H1 (cell line): ENCODE measurements around the gene LAMB1. TPM values are rescaled to one million over a fixed set of nuclear protein-coding genes. Genes with fewer than 3 reads are reported as not detected.

Experiments used
- CTCF ChIA-PET: fragments of 300-600 bp; sonication (Branson Sonifier 250); formaldehyde crosslinking; loops from one replicate; lab custom pipeline; 2021; ENCODE audit not compliant: partially characterized antibody; lab: Charles Lee
- POLR2A ChIA-PET: fragments of 300-600 bp; sonication (Branson Sonifier 250); formaldehyde crosslinking; loops from one replicate; lab custom pipeline; 2021; ENCODE audit warnings: inconsistent platforms; ENCODE audit not compliant: partially characterized antibody; lab: Charles Lee
- DNase-seq, 2 experiments: peaks; one replicate each; pipeline versions ENCODE4 v3.0.0 to v3.0.0-alpha.2; 2010 to 2022; ENCODE audit warnings: low spot score in 2 of 2, low read depth in 1 of 2, mixed read lengths in 1 of 2
- FAIRE-seq: peaks from 2 replicates; lab custom pipeline; 2011; peaks lifted over from hg19 to GRCh38; lab: Jason Lieb, UNC
- H2AFZ ChIP-seq: 2 replicates; pipeline ENCODE4 v1.8.1; 2012; ENCODE audit warnings: low read length, inconsistent platforms
- H2AK5ac ChIP-seq: 2 replicates; pipeline ENCODE4 v1.6.1; 2013; ENCODE audit warnings: low read depth, low read length
- H2BK120ac ChIP-seq: replicated peaks from 2 replicates; pipeline ENCODE3; 2013; ENCODE audit warnings: low read depth, low read length, inconsistent platforms
- H2BK12ac ChIP-seq: 2 replicates; pipeline ENCODE4 v1.6.1; 2013; ENCODE audit warnings: low read depth, low read length
- H2BK15ac ChIP-seq: 2 replicates; pipeline ENCODE4 v1.6.1; 2013; ENCODE audit warnings: low read length
- H2BK20ac ChIP-seq: 2 replicates; pipeline ENCODE4 v1.6.1; 2013; ENCODE audit warnings: low read length
- H2BK5ac ChIP-seq: 2 replicates; pipeline ENCODE4 v1.6.1; 2013; ENCODE audit warnings: low read depth, low read length
- H3K14ac ChIP-seq: 2 replicates; pipeline ENCODE4 v1.6.1; 2013; ENCODE audit warnings: inconsistent platforms; ENCODE audit not compliant: insufficient read length
- H3K18ac ChIP-seq: 2 replicates; pipeline ENCODE4 v1.6.1; 2013; ENCODE audit warnings: low read length; ENCODE audit errors: extremely low read depth
- H3K23ac ChIP-seq: 2 replicates; pipeline ENCODE4 v1.6.1; 2013; ENCODE audit warnings: inconsistent platforms; ENCODE audit not compliant: insufficient read length
- H3K23me2 ChIP-seq: 2 replicates; pipeline ENCODE4 v1.6.1; 2013; ENCODE audit warnings: low read depth, low read length
- H3K27ac ChIP-seq: 2 replicates; pipeline ENCODE4 v1.6.1; 2011; ENCODE audit warnings: low read depth, low read length, inconsistent platforms
- H3K27me3 ChIP-seq, 4 experiments: replicated peaks in 1 of 4; 1 replicate in 1 of 4; 2 replicates in 3 of 4; pipeline versions ENCODE4 v1.6.1 to v1.8.1; 2011 to 2013; ENCODE audit warnings: low read length in 3 of 4, mild to moderate bottlenecking in 3 of 4, inconsistent platforms in 2 of 4, mixed read lengths in 2 of 4, moderate library complexity in 1 of 4; ENCODE audit not compliant: control insufficient read depth in 3 of 4, insufficient read depth in 3 of 4; ENCODE audit errors: extremely low read depth in 1 of 4
- H3K36me3 ChIP-seq, 4 experiments: 2 replicates each; pipeline versions ENCODE4 v1.6.1 to v1.8.1; 2011 to 2013; ENCODE audit warnings: mild to moderate bottlenecking in 4 of 4, low read length in 3 of 4, moderate library complexity in 2 of 4, control low read depth in 1 of 4, inconsistent platforms in 1 of 4; ENCODE audit not compliant: insufficient read depth in 4 of 4, control insufficient read depth in 2 of 4
- H3K4ac ChIP-seq: replicated peaks from 2 replicates; pipeline ENCODE3; 2013; ENCODE audit warnings: low read length, low read depth, mixed read lengths, inconsistent platforms; ENCODE audit not compliant: insufficient read length
- H3K4me1 ChIP-seq, 4 experiments: replicated peaks in 1 of 4; 1 replicate in 1 of 4; 2 replicates in 3 of 4; pipeline versions ENCODE4 v1.6.1 to v1.8.1; 2011 to 2013; ENCODE audit warnings: low read length in 3 of 4, inconsistent platforms in 2 of 4, mixed read lengths in 1 of 4; ENCODE audit not compliant: insufficient read depth in 4 of 4, control insufficient read depth in 3 of 4
- H3K4me2 ChIP-seq, 2 experiments: 2 replicates each; pipeline versions ENCODE4 v1.6.1 to v1.8.1; 2011 to 2013; ENCODE audit warnings: low read depth in 2 of 2, low read length in 2 of 2, control low read depth in 1 of 2, inconsistent platforms in 1 of 2, mild to moderate bottlenecking in 1 of 2; ENCODE audit not compliant: insufficient read depth in 1 of 2
- H3K4me3 ChIP-seq, 4 experiments: fragments of 200-600, 300-600 bp in 1 of 4; sonication (generic), shearing (Covaris generic), sonication (Bioruptor Twin) in 1 of 4; 2 replicates each; pipeline versions ENCODE4 v1.5.1 to v1.8.1; 2011 to 2016; ENCODE audit warnings: low read length in 4 of 4, low read depth in 3 of 4, control low read depth in 2 of 4, inconsistent platforms in 2 of 4, mild to moderate bottlenecking in 2 of 4, mixed read lengths in 1 of 4, moderate library complexity in 1 of 4; ENCODE audit not compliant: insufficient read depth in 2 of 4; ENCODE audit errors: extremely low read depth in 1 of 4
- H3K56ac ChIP-seq: replicated peaks from 2 replicates; pipeline ENCODE3; 2013; ENCODE audit warnings: low read depth, mild to moderate bottlenecking, mixed read lengths, low read length, inconsistent platforms; ENCODE audit not compliant: insufficient read length
- H3K79me1 ChIP-seq: 2 replicates; pipeline ENCODE4 v1.6.1; 2013; ENCODE audit warnings: low read depth, low read length, control low read depth
- H3K79me2 ChIP-seq, 2 experiments: 2 replicates each; pipeline versions ENCODE4 v1.6.1 to v1.8.1; 2012 to 2013; ENCODE audit warnings: low read length in 2 of 2, mild to moderate bottlenecking in 2 of 2, inconsistent platforms in 1 of 2; ENCODE audit not compliant: insufficient read depth in 2 of 2, control insufficient read depth in 1 of 2
- H3K9ac ChIP-seq, 4 experiments: replicated peaks in 1 of 4; 1 replicate in 1 of 4; 2 replicates in 3 of 4; pipeline versions ENCODE4 v1.6.1 to v1.8.1; 2011 to 2013; ENCODE audit warnings: low read depth in 3 of 4, low read length in 3 of 4, control low read depth in 2 of 4, mild to moderate bottlenecking in 2 of 4, moderate library complexity in 2 of 4, inconsistent platforms in 1 of 4; ENCODE audit errors: extremely low read depth in 1 of 4
- H3K9me3 ChIP-seq, 2 experiments: 2 replicates each; pipeline versions ENCODE4 v1.6.1 to v1.8.1; 2012 to 2013; ENCODE audit warnings: mild to moderate bottlenecking in 2 of 2, moderate library complexity in 2 of 2, control low read depth in 1 of 2, inconsistent platforms in 1 of 2, low read depth in 1 of 2, low read length in 1 of 2, mixed read lengths in 1 of 2; ENCODE audit not compliant: insufficient read depth in 2 of 2
- H4K20me1 ChIP-seq, 2 experiments: replicated peaks in 1 of 2; 2 replicates each; pipeline versions ENCODE3 to v1.8.1; 2011 to 2013; ENCODE audit warnings: inconsistent platforms in 2 of 2, low read length in 2 of 2, mild to moderate bottlenecking in 1 of 2; ENCODE audit not compliant: insufficient read depth in 2 of 2, control insufficient read depth in 1 of 2
- H4K5ac ChIP-seq: 2 replicates; pipeline ENCODE4 v1.6.1; 2013; ENCODE audit warnings: low read length, low read depth, mixed read lengths, inconsistent platforms; ENCODE audit not compliant: insufficient read length
- H4K8ac ChIP-seq: 2 replicates; pipeline ENCODE4 v1.8.0; 2013; ENCODE audit warnings: mild to moderate bottlenecking, moderate library complexity, low read length, inconsistent platforms; ENCODE audit not compliant: insufficient read depth; ENCODE audit errors: extremely low read depth
- H4K91ac ChIP-seq: replicated peaks from 2 replicates; pipeline ENCODE3; 2013; ENCODE audit warnings: low read length, mixed read lengths, inconsistent platforms; ENCODE audit not compliant: insufficient read length
- BACH1 ChIP-seq: IDR thresholded peaks from 2 replicates; pipeline ENCODE4 v1.6.1; 2012; ENCODE audit warnings: low read length, improper control_type of control experiment
- HDAC2 ChIP-seq, 2 experiments: fragments of 300-600 bp in 1 of 2; sonication (generic) in 1 of 2; IDR thresholded peaks; 2 replicates each; pipeline ENCODE4 v1.6.1; 2011 to 2012; ENCODE audit warnings: low read depth in 2 of 2, low read length in 2 of 2, mild to moderate bottlenecking in 2 of 2, moderate library complexity in 2 of 2, borderline replicate concordance in 1 of 2, inconsistent platforms in 1 of 2
- KDM1A ChIP-seq: fragments of 200-600, 300-600 bp; sonication (generic); IDR thresholded peaks from 2 replicates; pipeline ENCODE4 v1.7.1; 2016; ENCODE audit warnings: mild to moderate bottlenecking, low read length, borderline replicate concordance
- KDM5A ChIP-seq: fragments of 200-600 bp; IDR thresholded peaks from 2 replicates; pipeline ENCODE4 v1.7.1; 2012; ENCODE audit warnings: mild to moderate bottlenecking, low read length, inconsistent platforms, mixed read lengths
- PHF8 ChIP-seq: fragments of 200-600 bp; sonication (generic); conservative IDR thresholded peaks from 2 replicates; pipeline ENCODE4 v1.7.1; 2012; ENCODE audit warnings: low read depth, mild to moderate bottlenecking, inconsistent platforms, low read length, moderate library complexity
- POLR2A ChIP-seq, 2 experiments: IDR thresholded peaks; 1 replicate in 1 of 2; 2 replicates in 1 of 2; pipeline ENCODE4 v1.6.1; 2011; ENCODE audit warnings: low read depth in 2 of 2, low read length in 2 of 2, mild to moderate bottlenecking in 2 of 2; ENCODE audit errors: control extremely low read depth in 1 of 2
- POLR2AphosphoS5 ChIP-seq: IDR thresholded peaks from 2 replicates; pipeline ENCODE4 v1.6.1; 2011; ENCODE audit warnings: low read depth, low read length
- SAP30 ChIP-seq: fragments of 300-600 bp; sonication (generic); IDR thresholded peaks from 2 replicates; pipeline ENCODE4 v1.7.1; 2012; ENCODE audit warnings: low read length, moderate library complexity, mild to moderate bottlenecking, inconsistent platforms; ENCODE audit not compliant: insufficient read depth, insufficient replicate concordance
- SP4 ChIP-seq: IDR thresholded peaks from 2 replicates; pipeline ENCODE4 v1.6.1; 2012; ENCODE audit warnings: low read length, inconsistent platforms
- SRF ChIP-seq: IDR thresholded peaks from 2 replicates; pipeline ENCODE4 v1.6.1; 2011; ENCODE audit warnings: mild to moderate bottlenecking, low read depth, low read length, moderate library complexity
- SUZ12 ChIP-seq: fragments of 200-600 bp; sonication (generic); IDR thresholded peaks from 2 replicates; pipeline ENCODE4 v1.6.1; 2012; ENCODE audit warnings: mild to moderate bottlenecking, inconsistent platforms, low read length, moderate library complexity, mixed read lengths
- TEAD4 ChIP-seq: IDR thresholded peaks from 2 replicates; pipeline ENCODE4 v1.6.1; 2012; ENCODE audit warnings: low read depth, low read length, inconsistent platforms, mixed read lengths
- ZNF274 ChIP-seq: IDR thresholded peaks from 2 replicates; pipeline ENCODE4 v1.7.0; 2012; ENCODE audit warnings: low read length, borderline replicate concordance; ENCODE audit errors: extremely low read depth
- WGBS, 2 experiments: shearing (Covaris generic) in 1 of 2; methylation state at CpG; one replicate each; pipeline versions ENCODE4 v1.1.6 to v1.1.7; 2013 to 2015; ENCODE audit warnings: low lambda C conversion rate in 2 of 2, mixed read lengths in 2 of 2, inconsistent platforms in 1 of 2, low coverage in 1 of 2, missing lambda C conversion rate in 1 of 2; ENCODE audit not compliant: insufficient replicate concordance in 2 of 2, insufficient coverage in 1 of 2, insufficient read length in 1 of 2; ENCODE audit errors: extremely low coverage in 1 of 2, missing lambda C conversion rate in 1 of 2; 5-methylcytosine and 5-hydroxymethylcytosine counted together
- polyA plus RNA-seq, 7 experiments: library from polyadenylated mRNA; depleted of rRNA in 3 of 7; stranded (reverse) in 5 of 7; unstranded in 2 of 7; fragments of >200 nt in 5 of 7; fragments of 200-250 nt in 2 of 7; gene quantifications; 1 replicate in 5 of 7; 2 replicates in 1 of 7; 4 replicates in 1 of 7; pipeline versions ENCODE4 v1.2.1 to v1.2.3, GENCODE V29; 2011 to 2013; ENCODE audit warnings: missing spikeins in 2 of 7, mixed read lengths in 2 of 7
- total RNA-seq: library from RNA; stranded (reverse); fragmentation: NEBNext Ultra II Directional; extraction: Animal tissue kit (Norgen Biotek cat#: 25700); gene quantifications from 2 replicates; pipeline ENCODE4 v1.2.1, GENCODE V29; 2021
- TF ChIP-seq, protein P1 (sequence below): IDR thresholded peaks from 2 replicates; pipeline ENCODE4 v1.6.1; 2012; ENCODE audit warnings: inconsistent platforms

LAMB1 gene
- total and polyA plus RNA-seq, 2 of the 8 experiments (the other 6 are each of a cell fraction or from before 2014, with no cell fraction given) = 31.9 to 38.5 TPM

- H3K4me3 ChIP-seq = no peak overlapping the region
- no peak overlapping the region for H3K4me2 ChIP-seq
- H3K27me3 ChIP-seq = no peaks in the 10 kb centered on the region
- H3K79me2 ChIP-seq = no peaks in the 10 kb centered on the region
- H4K91ac ChIP-seq = no peak overlapping the region
- H3K56ac ChIP-seq = no peak overlapping the region
- H3K36me3 ChIP-seq = peaks cover 8 to 65% (median 22%) of the 10 kb centered on the region in 4 experiments
- no peak overlapping the region for H3K4ac ChIP-seq
- no peak overlapping the region for H4K5ac ChIP-seq
- no peak overlapping the region for H3K18ac ChIP-seq
- no peak overlapping the region for H2AFZ ChIP-seq
- no peak overlapping the region for H3K14ac ChIP-seq
- H3K23ac ChIP-seq = no peak overlapping the region
- H2BK15ac ChIP-seq = no peak overlapping the region
- WGBS, 2 experiments = 90% methylated on average over 2 of the region's 2 CpGs; no CpG with 5 or more reads in 1 of the 2 experiments
- peaks cover 0 to 2% of the 10 kb centered on the region in 2 experiments for H4K20me1 ChIP-seq
- FAIRE-seq = no peak
- 0 out of 2 replicates have a peak, but pooled peaks cover 1% of the 10 kb centered on the region for H3K23me2 ChIP-seq
- no peak overlapping the region for H3K27ac ChIP-seq
- H2BK5ac ChIP-seq = no peak overlapping the region
- POLR2A ChIA-PET = no interaction called here
- H2AK5ac ChIP-seq = no peak overlapping the region
- no peaks in the 10 kb centered on the region for H3K9me3 ChIP-seq
- no peak overlapping the region for H4K8ac ChIP-seq
- H2BK120ac ChIP-seq = no peak overlapping the region
- H3K4me1 ChIP-seq = no peaks in the 10 kb centered on the region
- no peak overlapping the region for H3K9ac ChIP-seq
- no peak overlapping the region for H2BK20ac ChIP-seq
- H3K79me1 ChIP-seq = no peaks in the 10 kb centered on the region; the same call in 1 of the 2 replicates
- no peak overlapping the region for H2BK12ac ChIP-seq
- DNase-seq = no peak
- CTCF ChIA-PET = interaction anchor here (1.0 to 2.3 kb wide), 4 partner anchors 18 to 98 kb away, joined by 3 to 10 read pairs (median 4); no protein-coding TSS in a partner anchor
- TF ChIP-seq BACH1 (no peak), POLR2AphosphoS5 (no peak), SUZ12 (no peak), KDM1A (no peak), KDM5A (no peak), SP4 (no peak), HDAC2 (IDR thresholded peaks at IDR 0.05; ENCODE audit: borderline replicate concordance in 1 of 2, low read depth in 2 of 2, low read length in 2 of 2) (no peak), SRF (no peak), SAP30 (no peak), POLR2A (IDR thresholded peaks at IDR 0.05; ENCODE audit: control extremely low read depth in 1 of 2, low read depth in 2 of 2, low read length in 2 of 2) (no peak), PHF8 (no peak), ZNF274 (no peak), TEAD4 (no peak)
- TF ChIP-seq, protein P1, sequence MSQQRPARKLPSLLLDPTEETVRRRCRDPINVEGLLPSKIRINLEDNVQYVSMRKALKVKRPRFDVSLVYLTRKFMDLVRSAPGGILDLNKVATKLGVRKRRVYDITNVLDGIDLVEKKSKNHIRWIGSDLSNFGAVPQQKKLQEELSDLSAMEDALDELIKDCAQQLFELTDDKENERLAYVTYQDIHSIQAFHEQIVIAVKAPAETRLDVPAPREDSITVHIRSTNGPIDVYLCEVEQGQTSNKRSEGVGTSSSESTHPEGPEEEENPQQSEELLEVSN = no peak
These were observed 84.0 kb downstream of the LAMB1 start for GRCh38 chr7:107918948-107919347.
